Neuronal stem cell (in vitro differentiated cells): Measurements from ENCODE around the gene FASTK.

Experiments used
- DNase-seq: peaks from one replicate; pipeline ENCODE4 v3.0.0-alpha.2; 2013; ENCODE audit warnings: low spot score
- H2AFZ ChIP-seq: one replicate; pipeline ENCODE4 v1.6.1; 2013; ENCODE audit warnings: mild to moderate bottlenecking, low read length, inconsistent platforms
- H2AK5ac ChIP-seq: 2 replicates; pipeline ENCODE4 v1.6.1; 2013; ENCODE audit warnings: low read depth, mild to moderate bottlenecking, inconsistent platforms, low read length, moderate library complexity, mixed read lengths
- H2BK120ac ChIP-seq: 2 replicates; pipeline ENCODE4 v1.6.1; 2013; ENCODE audit warnings: low read depth, mild to moderate bottlenecking, inconsistent platforms, low read length, moderate library complexity, mixed read lengths
- H2BK12ac ChIP-seq: one replicate; pipeline ENCODE4 v1.6.1; 2013; ENCODE audit warnings: low read length, inconsistent platforms
- H2BK15ac ChIP-seq: 2 replicates; pipeline ENCODE4 v1.6.1; 2013; ENCODE audit warnings: mild to moderate bottlenecking, low read length, inconsistent platforms, mixed read lengths
- H2BK5ac ChIP-seq: one replicate; pipeline ENCODE4 v1.6.1; 2013; ENCODE audit warnings: inconsistent platforms, mild to moderate bottlenecking, low read length, moderate library complexity
- H3K14ac ChIP-seq: one replicate; pipeline ENCODE4 v1.6.1; 2013; ENCODE audit warnings: low read length, inconsistent platforms
- H3K18ac ChIP-seq: 2 replicates; pipeline ENCODE4 v1.6.1; 2013; ENCODE audit warnings: low read length, inconsistent platforms
- H3K23ac ChIP-seq: 2 replicates; pipeline ENCODE4 v1.6.1; 2013; ENCODE audit warnings: low read depth, mild to moderate bottlenecking, mixed read lengths, low read length, inconsistent platforms; ENCODE audit not compliant: poor library complexity
- H3K27ac ChIP-seq: replicated peaks from 3 replicates; pipeline ENCODE4 v1.5.1; 2013; ENCODE audit warnings: low read length, inconsistent platforms
- H3K27me3 ChIP-seq, 3 experiments: 2 replicates each; pipeline ENCODE4 v1.6.1; 2013; ENCODE audit warnings: low read length in 3 of 3, mild to moderate bottlenecking in 2 of 3, inconsistent platforms in 1 of 3, low read depth in 1 of 3, mixed read lengths in 1 of 3, moderate library complexity in 1 of 3; ENCODE audit not compliant: control insufficient read depth in 3 of 3, insufficient read depth in 3 of 3
- H3K36me3 ChIP-seq, 2 donors: replicated peaks in 1 of 2; 2 replicates each; pipeline ENCODE4 v1.6.1; 2013; ENCODE audit warnings: low read length in 2 of 2; ENCODE audit not compliant: control insufficient read depth in 2 of 2, insufficient read depth in 2 of 2
- H3K4ac ChIP-seq: 2 replicates; pipeline ENCODE4 v1.6.1; 2013; ENCODE audit warnings: inconsistent platforms, mild to moderate bottlenecking, low read length, moderate library complexity
- H3K4me1 ChIP-seq, 2 donors: 1 replicate in 1 of 2; 2 replicates in 1 of 2; pipeline ENCODE4 v1.6.1; 2013; ENCODE audit warnings: low read length in 2 of 2, low read depth in 1 of 2; ENCODE audit not compliant: control insufficient read depth in 2 of 2, insufficient read depth in 1 of 2
- H3K4me2 ChIP-seq: one replicate; pipeline ENCODE4 v1.6.1; 2013; ENCODE audit warnings: mild to moderate bottlenecking, low read length, inconsistent platforms; ENCODE audit not compliant: insufficient read depth, poor library complexity, severe bottlenecking
- H3K4me3 ChIP-seq, 2 donors: 2 replicates each; pipeline ENCODE4 v1.5.1; 2013; ENCODE audit warnings: low read length in 2 of 2, mild to moderate bottlenecking in 2 of 2, inconsistent platforms in 1 of 2, moderate library complexity in 1 of 2
- H3K79me1 ChIP-seq: one replicate; pipeline ENCODE4 v1.6.1; 2013; ENCODE audit warnings: low read depth, mild to moderate bottlenecking, inconsistent platforms, low read length, moderate library complexity
- H3K9ac ChIP-seq: one replicate; pipeline ENCODE4 v1.6.1; 2013; ENCODE audit warnings: mild to moderate bottlenecking, low read depth, low read length, inconsistent platforms; ENCODE audit not compliant: poor library complexity
- H3K9me3 ChIP-seq, 2 donors: replicated peaks in 1 of 2; 2 replicates each; pipeline versions ENCODE3 to v1.6.1; 2013; ENCODE audit warnings: low read length in 2 of 2, mild to moderate bottlenecking in 2 of 2, inconsistent platforms in 1 of 2, low read depth in 1 of 2, mixed read lengths in 1 of 2, moderate library complexity in 1 of 2; ENCODE audit not compliant: control insufficient read depth in 2 of 2, insufficient read depth in 1 of 2
- H4K8ac ChIP-seq: one replicate; pipeline ENCODE4 v1.6.1; 2013; ENCODE audit warnings: low read depth, mild to moderate bottlenecking, inconsistent platforms, low read length, moderate library complexity
- H4K91ac ChIP-seq: one replicate; pipeline ENCODE4 v1.6.1; 2013; ENCODE audit warnings: low read length, low read depth, mild to moderate bottlenecking, inconsistent platforms; ENCODE audit not compliant: poor library complexity
- WGBS, 2 donors: extraction: QIAGEN DNeasy Blood & Tissue Kit; methylation state at CpG; one replicate each; pipeline ENCODE4 v1.1.7; 2013; ENCODE audit warnings: missing lambda C conversion rate in 2 of 2, mixed read lengths in 1 of 2; ENCODE audit not compliant: insufficient read length in 2 of 2, insufficient replicate concordance in 1 of 2; ENCODE audit errors: extremely low coverage in 2 of 2; 5-methylcytosine and 5-hydroxymethylcytosine counted together

The FASTK gene

GRCh38 chr7:151083071-151083823 is 2.6 kb upstream of the FASTK start, which contains the start of gene TMUB1:
TSS of gene TMUB1 (minus strand) at chr7:151083493. CDS start at chr7:151082563, 930 bp downstream.
- Histone ChIP-seq H2AFZ (peak within 1 kb of the TSS; percentile 97), H3K4me1 (peaks cover 35 to 44% of the 10 kb centered on the region in 2 donors), H2BK120ac (peak within 1 kb of the TSS; percentile 76), H2BK15ac (peak within 1 kb of the TSS; percentile 88), H3K36me3 (peaks cover 3 to 21% of the 10 kb centered on the region in 2 donors), H4K8ac (no peak within 1 kb of the TSS), H3K4me2 (peak within 1 kb of the TSS; percentile 92), H3K9ac (peak within 1 kb of the TSS; percentile 80), H2BK5ac (peak within 1 kb of the TSS; percentile 56), H3K23ac (peak within 1 kb of the TSS; percentile 94), H3K27ac (no peak within 1 kb of the TSS), H2AK5ac (peak within 1 kb of the TSS; percentile 98), H3K27me3 (peaks cover 0 to 6% (median 0%) of the 10 kb centered on the region in 3 experiments), H3K9me3 (peaks cover 0 to 2% of the 10 kb centered on the region in 2 donors), H2BK12ac (peak within 1 kb of the TSS; percentile 54), H3K79me1 (peaks cover 25% of the 10 kb centered on the region), H4K91ac (no peak within 1 kb of the TSS), H3K4me3 (peak within 1 kb of the TSS; percentile 84 to 99), H3K14ac (peak within 1 kb of the TSS; percentile 7), H3K4ac (no peak within 1 kb of the TSS), H3K18ac (peak within 1 kb of the TSS; percentile 93)
- no peak for DNase-seq
- WGBS, 2 donors: no CpG with 5 or more reads among the region's 69 CpGs

DNA sequence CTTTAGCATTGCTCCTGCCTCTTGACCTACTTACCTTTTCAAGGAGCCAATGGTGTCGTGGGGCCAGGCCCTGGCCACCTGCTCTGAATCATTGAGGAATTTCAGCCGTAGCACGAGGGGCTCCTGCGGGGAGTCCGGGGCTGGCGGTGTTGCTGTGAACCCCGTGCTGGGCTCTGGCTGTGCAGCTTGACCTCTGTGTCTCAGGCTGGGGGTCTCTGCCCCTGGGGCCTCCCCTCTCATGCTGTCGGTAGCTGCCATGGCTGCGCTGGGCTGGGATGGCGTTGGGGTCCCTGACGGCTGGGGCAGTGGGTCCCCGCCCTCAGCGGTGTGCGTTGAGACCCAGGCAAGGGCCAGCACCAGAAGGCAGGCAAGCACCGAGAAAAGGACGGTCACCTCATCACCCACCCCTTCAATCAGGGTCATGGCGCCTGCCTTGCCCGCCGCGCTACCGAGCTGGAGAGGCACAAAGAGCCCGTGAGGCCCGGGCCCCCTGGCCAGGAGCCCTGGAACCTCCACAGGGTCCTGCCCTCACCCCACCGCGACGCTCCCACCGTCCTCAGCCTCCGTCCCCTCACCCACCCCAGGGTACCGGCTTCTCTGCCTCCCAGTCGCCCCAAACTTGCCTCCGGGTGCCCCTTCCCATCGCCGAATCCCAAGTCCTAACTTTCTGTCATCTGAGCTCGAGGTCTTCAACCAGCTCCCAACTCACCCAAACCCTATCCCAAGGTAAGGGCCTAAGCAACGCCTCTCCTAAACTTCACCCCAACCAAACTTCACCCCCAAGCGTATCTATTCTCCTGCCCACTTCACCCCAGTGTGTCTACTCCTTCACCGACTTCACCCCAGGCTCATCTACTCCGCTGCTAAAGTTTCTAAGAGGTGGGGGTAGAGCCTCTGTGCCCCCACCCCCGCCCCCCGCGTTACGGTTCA is 1.8 kb upstream of the FASTK start:
- Histone ChIP-seq H3K4me1 (peaks cover 28 to 38% of the 10 kb centered on the region in 2 donors), H3K36me3 (peaks cover 4 to 27% of the 10 kb centered on the region in 2 donors), H4K91ac (no peak overlapping the region), H2BK120ac (peak overlapping the region; percentile 76), H3K23ac (peak overlapping the region; percentile 94), H3K9me3 (peaks cover 0 to 3% of the 10 kb centered on the region in 2 donors), H2BK15ac (peak overlapping the region; percentile 88), H2AFZ (peak overlapping the region; percentile 97), H3K27me3 (peaks cover 0 to 2% (median 0%) of the 10 kb centered on the region in 3 experiments), H2BK12ac (peak overlapping the region; percentile 54), H4K8ac (no peak overlapping the region), H2AK5ac (peak overlapping the region; percentile 98), H3K27ac (no peak overlapping the region), H3K4me3 (peak overlapping the region; percentile 84 to 99), H3K4me2 (peak overlapping the region; percentile 92), H2BK5ac (peak overlapping the region; percentile 56), H3K4ac (no peak overlapping the region), H3K9ac (peak overlapping the region; percentile 80), H3K79me1 (peaks cover 19% of the 10 kb centered on the region), H3K14ac (peak overlapping the region; percentile 7), H3K18ac (peak overlapping the region; percentile 93)
- WGBS, 2 donors: no CpG with 5 or more reads among the region's 42 CpGs
- DNase-seq: no peak

GRCh38 chr7:151081170-151082101 is 827 bp upstream of the FASTK start:
- peak overlapping the region; percentile 31 for H3K27ac ChIP-seq
- H3K27me3 ChIP-seq: peaks cover 0 to 2% (median 0%) of the 10 kb centered on the region in 3 experiments
- H2BK5ac ChIP-seq: peak overlapping the region; percentile 22
- H3K4me1 ChIP-seq: peaks cover 28 to 38% of the 10 kb centered on the region in 2 donors
- no peak overlapping the region for H4K91ac ChIP-seq
- peak overlapping the region; percentile 30 for H3K9ac ChIP-seq
- H3K14ac ChIP-seq: no peak overlapping the region
- peak overlapping the region; percentile 75 for H3K4me2 ChIP-seq
- no peak overlapping the region for H2BK120ac ChIP-seq
- peak overlapping the region; percentile 85 for H3K18ac ChIP-seq
- peak overlapping the region; percentile 49 for H2BK12ac ChIP-seq
- H3K36me3 ChIP-seq: peaks cover 4 to 37% of the 10 kb centered on the region in 2 donors
- no peak overlapping the region for H3K4ac ChIP-seq
- peaks cover 19% of the 10 kb centered on the region for H3K79me1 ChIP-seq
- peak overlapping the region; percentile 94 for H2AK5ac ChIP-seq
- H4K8ac ChIP-seq: no peak overlapping the region
- no CpG with 5 or more reads among the region's 64 CpGs for WGBS, 2 donors
- peak overlapping the region; percentile 95 for H2AFZ ChIP-seq
- H3K4me3 ChIP-seq: peak overlapping the region; percentile 53 to 99
- peak overlapping the region; percentile 67 for H2BK15ac ChIP-seq
- peaks cover 0 to 3% of the 10 kb centered on the region in 2 donors for H3K9me3 ChIP-seq
- H3K23ac ChIP-seq: peak overlapping the region; percentile 94
- no peak for DNase-seq
